ENCODE measurements around the gene FAHD1.
"Not testable (repeated sequence)": the region's sequence is repeated elsewhere in the genome, so short reads cannot be mapped to it uniquely, and the experiment has no call there.

The FAHD1 gene

GRCh38 chr16:1793578-1794220 lies 33.3 kb upstream of the FAHD1 start, which contains the start of gene IGFALS:
Gene IGFALS, minus strand, starts transcription at chr16:1793705. Its CDS starts 53 bp downstream, at chr16:1793652.
- no peak within 1 kb of the TSS for H3K4me3 ChIP-seq (replicated peaks; ENCODE audit: low read depth, low read length)
- no peak for DNase-seq (ENCODE audit: low read depth)
- no peak for TF ChIP-seq CTCF (IDR thresholded peaks at IDR 0.05; ENCODE audit: low read length, missing control alignments)

- no peak for TF ChIP-seq CTCF (IDR thresholded peaks at IDR 0.05; ENCODE audit: low read length, missing control alignments)
- no peak overlapping the region for H3K4me3 ChIP-seq (replicated peaks; ENCODE audit: low read depth, low read length)
- no peak for DNase-seq (ENCODE audit: low read depth)
Measured at GRCh38 chr16:1794221-1794871, 32.7 kb upstream of the FAHD1 start.

GRCh38 chr16:1794908-1795666 lies 31.9 kb upstream of the FAHD1 start:
- no peak overlapping the region for H3K4me3 ChIP-seq (replicated peaks; ENCODE audit: low read depth, low read length)
- TF ChIP-seq CTCF (IDR thresholded peaks at IDR 0.05; ENCODE audit: low read length, missing control alignments), result no peak
- no peak for DNase-seq (ENCODE audit: low read depth)

GRCh38 chr16:1799263-1799662 lies 27.7 kb upstream of the FAHD1 start:
- H3K4me3 ChIP-seq (replicated peaks; ENCODE audit: low read depth, low read length); DNase-seq (ENCODE audit: low read depth): not testable (repeated sequence)

- no peak overlapping the region for H3K4me3 ChIP-seq (replicated peaks; ENCODE audit: low read depth, low read length)
- no peak for DNase-seq (ENCODE audit: low read depth)
Measured at GRCh38 chr16:1800701-1801100, 26.3 kb upstream of the FAHD1 start.

GRCh38 chr16:1807626-1808025 lies 19.4 kb upstream of the FAHD1 start:
- no peak for TF ChIP-seq CTCF (IDR thresholded peaks at IDR 0.05; ENCODE audit: low read length, missing control alignments)
- no peak for DNase-seq (ENCODE audit: low read depth)
- H3K4me3 ChIP-seq (replicated peaks; ENCODE audit: low read depth, low read length), result no peak overlapping the region

More at GRCh38 chr16:1800701-1801100, 26.3 kb upstream of the FAHD1 start:
- TF ChIP-seq CTCF (IDR thresholded peaks at IDR 0.05; ENCODE audit: low read length, missing control alignments), result no peak

GRCh38 chr16:1808691-1809090 lies 18.3 kb upstream of the FAHD1 start:
- TF ChIP-seq CTCF (IDR thresholded peaks at IDR 0.05; ENCODE audit: low read length, missing control alignments), result no peak
- H3K4me3 ChIP-seq (replicated peaks; ENCODE audit: low read depth, low read length), result no peak overlapping the region
- DNase-seq (ENCODE audit: low read depth), result no peak

Measured in fibroblast of pulmonary artery (primary cell).